GM12872 (cell line): ENCODE data around the gene LPP.

ENCODE experiments used
- CTCF ChIP-seq: IDR thresholded peaks from 3 replicates; pipeline ENCODE4 v1.5.1; 2011; ENCODE audit warnings: low read depth, mild to moderate bottlenecking, low read length, moderate library complexity; ENCODE audit not compliant: insufficient read depth

The LPP gene

GRCh38 chr3:188489639-188490405 is 335.9 kb downstream of the LPP start:
- TF ChIP-seq CTCF = no peak

- no peak for TF ChIP-seq CTCF
Measured at GRCh38 chr3:188490416-188490815, 336.5 kb downstream of the LPP start.

- TF ChIP-seq CTCF = no peak
Measured at GRCh38 chr3:188491276-188491687, 337.3 kb downstream of the LPP start.

- no peak for TF ChIP-seq CTCF
Measured at GRCh38 chr3:188496390-188496789, 342.4 kb downstream of the LPP start.

GRCh38 chr3:188497021-188497420 is 343.1 kb downstream of the LPP start:
- no peak for TF ChIP-seq CTCF

GRCh38 chr3:188503647-188504046 is 349.7 kb downstream of the LPP start:
- TF ChIP-seq CTCF = no peak

- TF ChIP-seq CTCF = no peak
Measured at GRCh38 chr3:188505151-188505550, 351.2 kb downstream of the LPP start.
